Measurements from ENCODE around the gene FLNB.

FLNB gene

GRCh38 chr3:58150130-58150809 lies 142.0 kb downstream of the FLNB start:
- DNase-seq: no peak

- DNase-seq: no peak
These were observed 142.6 kb downstream of the FLNB start for GRCh38 chr3:58150810-58151199.

GRCh38 chr3:58151637-58152036 lies 143.4 kb downstream of the FLNB start:
- DNase-seq: no peak

- no peak for DNase-seq
These were observed 144.2 kb downstream of the FLNB start for GRCh38 chr3:58152225-58153015.

GRCh38 chr3:58153371-58153770 lies 145.1 kb downstream of the FLNB start:
- DNase-seq: no peak

GRCh38 chr3:58154626-58155449 lies 146.6 kb downstream of the FLNB start:
- DNase-seq: no peak

GRCh38 chr3:58155838-58156237 lies 147.6 kb downstream of the FLNB start:
- no peak for DNase-seq

- no peak for DNase-seq
These were observed 149.5 kb downstream of the FLNB start for GRCh38 chr3:58157700-58158099.

- DNase-seq: no peak
These were observed 150.4 kb downstream of the FLNB start for GRCh38 chr3:58158442-58159153.

GRCh38 chr3:58160399-58160798 lies 152.2 kb downstream of the FLNB start:
- no peak for DNase-seq

GRCh38 chr3:58161435-58162398 lies 153.5 kb downstream of the FLNB start:
- DNase-seq: no peak

GRCh38 chr3:58163234-58163633 lies 155.0 kb downstream of the FLNB start:
- no peak for DNase-seq

- DNase-seq: no peak
These were observed 156.1 kb downstream of the FLNB start for GRCh38 chr3:58164199-58164879.

GRCh38 chr3:58164906-58165821 lies 156.9 kb downstream of the FLNB start:
- DNase-seq: no peak

- DNase-seq: no peak
These were observed 159.5 kb downstream of the FLNB start for GRCh38 chr3:58167431-58168351.

- no peak for DNase-seq
These were observed 160.3 kb downstream of the FLNB start for GRCh38 chr3:58168498-58168897.

GRCh38 chr3:58169371-58169770 lies 161.1 kb downstream of the FLNB start:
- DNase-seq: no peak

GRCh38 chr3:58170376-58170775 lies 162.2 kb downstream of the FLNB start:
- no peak for DNase-seq

GRCh38 chr3:58171126-58171525 lies 162.9 kb downstream of the FLNB start:
- DNase-seq: no peak
